IPS-NIHi11 (cell line): Measurements from ENCODE around the gene MTFR1L.
"Not testable (repeated sequence)": the region's sequence is repeated elsewhere in the genome, so short reads cannot be mapped to it uniquely, and the experiment has no call there.

ENCODE experiments used
- DNase-seq: peaks from one replicate; pipeline ENCODE4 v3.0.0; 2012; ENCODE audit warnings: mixed read lengths, low spot score

Gene MTFR1L

DNA sequence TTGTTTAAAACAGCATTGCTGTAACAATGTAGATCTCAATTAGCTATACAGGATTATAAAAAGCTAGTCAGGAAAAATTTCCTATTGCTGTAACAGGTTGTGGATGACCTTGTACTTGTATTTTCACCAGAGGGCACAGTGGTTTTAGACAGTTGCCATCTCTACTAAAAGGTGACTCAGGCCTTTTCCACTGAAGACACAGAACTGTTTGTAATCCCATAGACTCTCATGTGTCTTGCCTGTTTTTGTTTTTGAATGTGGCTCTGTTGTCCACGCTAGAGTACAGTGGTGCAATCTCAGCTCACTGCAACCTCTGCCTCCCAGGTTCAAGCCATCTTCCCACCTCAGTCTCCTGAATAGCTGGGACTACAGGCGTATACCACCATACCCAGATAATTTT, 5.9 kb downstream of the MTFR1L start:
- DNase-seq = no peak

DNA sequence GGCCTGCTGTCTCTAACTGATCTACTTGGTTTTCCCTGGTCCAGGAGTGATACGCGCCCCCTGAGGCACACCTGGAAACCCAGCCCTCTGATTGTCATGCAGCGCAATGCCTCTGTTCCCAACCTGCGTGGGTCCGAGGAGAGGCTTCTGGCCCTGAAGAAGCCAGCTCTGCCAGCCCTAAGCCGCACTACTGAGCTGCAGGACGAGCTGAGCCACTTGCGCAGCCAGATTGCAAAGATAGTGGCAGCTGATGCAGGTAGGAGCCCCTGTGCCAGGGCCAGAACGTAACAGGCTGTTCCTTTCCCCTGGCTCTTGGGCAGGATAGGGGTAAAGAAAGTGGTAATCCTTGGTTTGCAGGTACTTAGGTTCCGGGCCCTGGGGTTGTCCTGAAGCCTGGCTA, 6.8 kb downstream of the MTFR1L start:
- no peak for DNase-seq

DNA sequence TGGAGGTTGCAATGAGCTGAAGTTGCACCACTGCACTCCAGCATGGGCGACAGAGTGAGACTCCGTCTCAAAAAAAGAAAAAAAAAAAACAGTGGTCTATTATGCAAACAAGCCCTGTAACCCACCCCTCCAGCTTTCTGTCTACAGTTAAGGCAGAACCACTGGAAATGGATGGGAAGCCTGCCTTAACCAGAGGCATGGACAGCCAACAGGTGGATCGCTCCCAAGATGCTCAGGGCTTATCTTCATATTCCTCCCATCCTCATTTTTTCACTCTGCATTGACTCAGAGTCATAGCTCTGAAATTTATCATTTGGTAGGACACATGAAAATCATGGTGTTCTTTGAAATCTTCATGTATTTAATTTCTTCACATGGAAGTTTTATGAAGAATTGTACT, 8.7 kb downstream of the MTFR1L start:
- no peak for DNase-seq

DNA sequence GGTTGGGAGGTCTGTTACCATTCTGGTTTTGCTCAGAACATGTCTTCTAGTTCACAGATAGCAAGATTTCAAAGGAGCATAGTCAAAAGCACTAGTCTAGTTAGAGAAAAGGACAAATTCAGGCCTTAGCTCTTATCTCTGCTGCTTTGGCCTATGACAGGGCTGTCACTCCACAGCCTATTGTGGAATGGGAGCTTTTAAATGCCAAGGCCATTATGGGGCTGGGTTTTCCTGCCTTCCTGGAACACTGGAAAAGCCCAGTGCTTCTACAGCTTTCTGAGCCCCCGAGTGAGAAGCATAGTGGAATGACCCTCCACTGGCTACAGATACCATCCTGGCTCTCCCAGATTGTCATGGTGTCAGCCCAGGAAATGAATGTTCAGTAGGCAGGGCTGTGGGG, 9.3 kb downstream of the MTFR1L start:
- DNase-seq = no peak

DNA sequence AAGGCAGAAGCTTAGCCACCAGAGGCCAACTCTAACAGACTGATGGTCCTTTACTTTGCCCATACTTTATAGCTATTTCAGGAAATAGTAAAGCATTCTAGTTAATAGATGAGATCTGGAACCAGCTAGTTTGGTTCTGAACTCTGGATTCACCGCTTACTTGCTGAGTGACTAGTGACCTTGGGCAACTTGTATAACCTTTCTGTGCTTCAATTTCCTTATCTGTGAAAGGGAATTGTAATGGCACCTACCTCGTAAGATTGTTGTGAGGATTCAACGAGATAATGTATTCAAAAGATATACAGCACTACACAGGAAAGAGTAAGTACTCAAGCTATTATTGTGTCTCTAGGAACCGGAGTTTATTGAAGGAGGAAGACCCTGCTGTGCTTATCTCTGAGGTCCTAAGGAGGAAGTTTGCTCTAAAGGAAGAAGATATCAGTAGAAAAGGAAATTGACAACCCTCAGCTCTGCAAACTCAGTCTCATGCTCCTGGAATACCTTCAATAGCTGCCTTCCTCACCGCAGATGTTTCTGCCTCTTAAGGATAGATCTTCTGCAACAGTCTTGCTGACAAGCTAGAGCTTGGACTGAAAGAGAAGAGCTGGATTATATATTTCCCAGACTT, 11.9 kb downstream of the MTFR1L start:
- no peak for DNase-seq

DNA sequence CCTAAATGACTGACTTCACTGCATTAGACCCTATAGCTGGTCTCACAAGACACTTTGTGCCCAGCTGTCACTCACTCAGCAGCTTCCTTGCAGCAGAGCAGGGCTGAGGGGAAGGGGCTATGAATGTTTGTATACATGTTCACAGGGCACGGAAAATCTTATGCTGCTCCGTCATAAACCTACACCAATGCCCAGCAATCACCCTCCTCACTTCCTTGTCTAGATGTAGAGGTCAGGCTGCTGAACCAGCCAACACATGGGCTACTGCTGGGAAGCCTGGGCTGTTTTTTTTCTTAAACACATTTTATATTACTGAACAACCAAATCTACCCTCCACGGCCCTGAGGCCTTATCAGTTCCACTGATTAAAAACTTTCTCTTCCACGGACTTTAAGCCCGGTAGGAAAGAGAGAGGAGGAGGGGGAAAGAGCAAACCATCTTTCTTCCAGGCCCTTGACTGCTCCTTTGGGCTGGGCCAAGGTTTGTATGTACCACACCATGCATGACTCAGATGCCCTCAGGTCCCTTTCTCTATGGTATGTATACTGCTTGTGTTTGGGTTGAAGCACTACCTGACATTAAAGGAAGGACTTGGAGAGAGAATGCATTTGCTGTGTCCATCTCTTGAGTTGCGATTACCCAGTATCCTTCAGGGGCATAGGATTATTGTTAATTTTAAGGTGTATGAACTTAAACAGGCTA, 12.7 kb downstream of the MTFR1L start:
- DNase-seq = no peak

DNA sequence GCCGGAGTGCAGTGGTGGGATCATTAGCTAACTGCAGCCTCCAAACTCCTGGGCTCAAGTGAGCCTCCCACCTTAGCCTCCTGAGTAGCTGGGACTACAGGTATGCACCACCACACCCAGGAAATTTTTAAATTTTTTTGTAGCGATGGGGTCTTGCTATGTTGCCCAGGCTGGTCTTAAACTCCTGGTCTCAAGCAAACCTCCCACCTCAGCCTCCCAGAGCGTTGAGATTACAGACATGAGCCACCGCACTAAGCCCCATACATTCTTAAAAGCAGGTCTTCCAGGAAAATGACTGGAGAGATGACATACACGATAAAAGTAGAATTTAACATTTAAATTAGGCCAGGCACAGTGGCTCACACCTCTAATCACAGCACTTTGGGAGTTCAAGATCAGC, 13.4 kb downstream of the MTFR1L start:
- DNase-seq = no peak

DNA sequence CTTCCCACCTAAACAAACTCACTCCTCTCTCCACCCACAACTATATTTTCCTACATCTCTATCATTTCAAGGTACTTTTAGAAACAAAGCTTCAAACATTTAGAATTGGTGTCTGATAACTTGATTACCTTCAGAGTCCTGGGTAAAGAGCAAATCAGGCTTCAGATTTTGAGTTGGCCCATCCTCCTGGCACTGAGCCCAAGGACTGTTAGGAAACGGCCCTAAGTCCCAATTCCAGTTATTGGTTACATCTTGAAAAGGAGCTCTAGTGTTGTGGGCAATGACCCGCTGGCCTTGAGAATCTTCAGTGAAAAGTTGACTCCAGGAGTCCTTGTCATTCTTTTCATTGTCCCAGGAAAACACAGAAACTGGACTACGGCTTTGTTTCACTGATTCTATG, 15.1 kb downstream of the MTFR1L start:
- no peak for DNase-seq

DNA sequence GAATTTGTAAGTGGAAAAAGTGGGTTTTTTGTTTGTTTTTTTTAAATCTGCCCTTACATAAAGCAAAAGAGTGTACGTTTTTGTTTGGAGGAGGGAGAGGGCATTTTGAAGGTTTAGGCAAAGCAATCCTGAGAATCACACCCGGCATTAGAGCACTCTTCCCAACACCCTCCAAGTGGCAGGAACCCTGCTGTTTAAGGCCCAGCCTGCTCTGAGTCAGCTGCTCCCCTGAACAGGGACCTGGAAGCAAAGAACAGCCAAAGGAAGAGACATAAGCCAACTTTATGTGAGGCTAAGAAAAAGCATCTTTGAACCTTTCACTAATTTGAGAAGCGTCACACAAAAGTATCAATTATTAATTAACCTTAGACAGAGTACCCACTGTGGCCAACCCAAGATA, 16.9 kb downstream of the MTFR1L start:
- DNase-seq = no peak

DNA sequence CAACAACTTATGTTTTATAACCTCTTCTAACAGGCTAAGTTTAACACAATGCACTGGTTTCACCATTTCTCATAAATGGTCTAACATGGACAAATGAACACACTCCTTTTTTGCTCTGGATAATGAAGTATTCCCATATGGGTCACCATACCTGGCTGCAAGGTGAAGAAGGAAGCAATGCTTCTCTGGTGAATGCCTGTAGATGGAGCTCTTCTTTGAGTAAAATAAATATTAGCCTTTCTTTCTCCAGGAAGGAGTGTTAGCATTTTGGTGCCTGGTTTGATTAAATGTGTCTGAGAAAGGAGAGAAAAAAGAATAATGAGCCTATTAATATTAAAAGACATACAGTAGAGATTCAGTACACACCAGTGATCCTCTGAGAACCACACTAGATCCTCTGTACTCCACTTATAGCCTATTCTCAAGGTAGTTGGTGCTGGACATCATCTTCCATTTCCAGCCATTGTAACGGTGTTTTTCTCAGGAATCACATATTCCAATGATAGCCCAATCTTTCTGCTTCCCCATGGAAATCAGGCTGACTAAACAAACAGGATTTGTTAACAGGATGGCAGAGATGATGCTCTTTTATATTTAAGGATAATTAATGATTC, 17.6 kb downstream of the MTFR1L start:
- DNase-seq = peak; percentile 44

DNA sequence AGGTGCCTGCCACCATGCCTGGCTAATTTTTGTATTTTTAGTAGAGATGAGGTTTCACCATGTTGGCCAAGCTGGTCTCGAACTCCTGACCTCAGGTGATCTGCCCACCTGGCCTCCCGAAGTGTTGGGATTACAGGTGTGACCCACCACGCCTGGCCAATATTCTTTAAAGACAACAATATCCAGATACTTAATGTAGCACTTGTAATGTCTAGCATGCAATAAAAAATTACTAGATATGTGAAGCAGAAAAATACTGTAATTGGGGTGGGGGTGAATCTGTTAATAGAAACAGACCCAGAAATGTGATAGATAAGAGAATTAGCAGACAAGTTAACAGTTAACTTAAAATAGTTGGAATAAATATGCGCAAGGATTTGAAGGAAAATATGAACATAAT, 20.1 kb downstream of the MTFR1L start:
- DNase-seq = not testable (repeated sequence)

DNA sequence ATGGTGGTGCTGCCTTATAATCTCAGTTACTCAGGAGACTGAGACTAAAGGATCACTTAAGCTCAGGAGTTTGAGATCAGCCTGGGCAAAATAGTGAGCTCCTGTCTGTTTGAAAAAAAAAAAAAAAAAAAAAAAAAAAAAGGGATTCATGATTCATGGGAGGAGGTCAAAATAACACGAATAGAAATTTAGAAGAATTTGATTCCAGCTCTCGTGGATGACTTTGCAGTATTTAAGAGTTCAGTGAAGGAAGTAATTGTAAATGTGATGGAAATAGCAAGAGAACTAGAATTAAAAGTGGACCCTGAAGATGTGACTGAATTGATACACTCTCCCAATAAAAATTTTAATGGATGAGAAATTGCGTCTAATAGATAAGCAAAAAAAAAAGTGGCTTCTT, 23.7 kb downstream of the MTFR1L start:
- DNase-seq = no peak

DNA sequence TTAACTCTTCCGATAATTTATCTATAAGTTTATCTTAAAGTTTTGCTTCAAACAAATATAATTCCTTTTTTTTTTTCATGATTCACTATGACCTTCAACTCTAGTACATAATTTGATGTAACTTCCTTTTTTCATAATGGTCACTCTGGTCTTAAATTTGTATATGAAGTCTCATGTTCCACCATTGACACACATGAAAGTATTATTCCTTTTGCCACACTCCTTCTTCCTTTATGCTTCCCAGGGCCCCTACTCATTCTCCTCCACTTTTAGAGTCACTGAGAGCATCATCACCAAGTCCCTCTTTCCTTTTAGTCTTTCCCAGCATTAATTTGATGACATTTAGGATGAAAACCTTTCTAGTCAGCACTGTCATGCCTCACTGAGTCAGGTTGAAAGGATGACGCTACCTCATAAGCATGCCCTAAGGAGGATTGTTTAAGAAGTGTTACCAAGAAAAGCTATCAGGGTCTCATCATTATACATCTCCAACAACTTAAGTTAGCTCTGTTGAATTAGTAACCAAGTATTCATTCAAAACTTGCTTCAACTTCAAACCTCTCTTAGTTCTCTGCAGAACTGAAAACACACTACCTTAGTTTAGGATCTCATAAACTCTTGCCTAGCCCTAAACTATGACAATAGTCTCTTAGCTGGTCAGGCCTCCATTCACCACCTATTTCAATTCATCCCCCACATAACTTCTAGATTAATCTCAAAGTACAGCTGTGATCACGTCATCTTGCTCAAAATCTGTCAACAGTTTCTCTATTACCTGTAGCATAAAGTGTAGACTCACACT, 25.0 kb downstream of the MTFR1L start:
- no peak for DNase-seq

DNA sequence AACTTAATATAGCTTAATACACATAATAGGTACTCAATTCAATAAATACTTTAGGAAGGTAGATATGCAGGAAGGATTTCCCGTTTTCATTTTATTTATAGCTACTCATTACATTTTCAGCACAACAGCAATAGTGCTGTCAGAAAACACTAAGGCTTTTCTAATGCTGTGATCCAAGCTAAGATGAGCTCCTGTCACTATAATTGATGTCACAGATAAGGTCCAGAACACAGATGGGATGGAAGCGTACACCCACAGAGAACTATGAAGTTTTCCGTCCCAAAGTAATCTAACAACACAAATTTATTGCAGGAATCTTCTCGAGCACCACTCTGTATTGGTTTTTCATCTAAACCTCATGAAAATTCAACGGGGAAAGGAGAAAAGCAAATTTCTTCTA, 25.9 kb downstream of the MTFR1L start:
- DNase-seq = no peak

DNA sequence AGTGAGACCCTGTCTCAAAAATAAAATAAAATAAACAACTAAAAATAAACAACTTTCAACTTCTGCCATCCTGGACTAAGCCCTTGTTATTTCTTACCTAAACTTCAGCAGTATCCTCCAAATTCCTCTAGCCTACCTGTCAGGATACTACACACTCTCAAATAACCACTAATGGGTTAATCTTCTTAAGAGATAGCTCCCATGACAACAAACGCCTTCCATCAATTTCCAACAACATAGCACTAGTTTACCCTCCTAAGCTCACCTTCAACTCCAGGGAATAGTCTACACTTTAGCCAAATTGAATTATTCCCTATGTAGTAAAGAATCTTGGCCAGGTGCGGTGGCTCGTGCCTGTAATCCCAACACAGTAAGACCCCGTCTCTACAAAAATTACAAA, 28.2 kb downstream of the MTFR1L start:
- DNase-seq = no peak

DNA sequence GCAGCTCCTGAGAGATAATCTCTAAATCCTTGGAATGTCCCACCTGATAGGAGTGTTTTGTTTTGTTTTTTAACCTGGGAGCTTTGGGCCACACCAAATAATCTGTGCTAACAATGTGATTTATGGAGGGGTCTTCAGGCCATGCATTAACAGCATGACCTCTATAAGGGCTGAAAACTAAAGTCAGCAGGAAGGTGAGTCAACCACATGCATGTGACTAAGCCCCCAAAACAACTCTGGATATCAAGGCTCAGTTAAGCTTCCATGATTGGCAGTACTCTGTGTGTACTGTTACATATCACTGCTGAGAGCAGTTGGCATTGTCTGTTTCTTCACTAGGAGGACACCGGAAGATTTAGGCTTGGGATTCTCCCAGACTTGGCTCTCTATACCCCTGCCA, 28.8 kb downstream of the MTFR1L start:
- no peak for DNase-seq

DNA sequence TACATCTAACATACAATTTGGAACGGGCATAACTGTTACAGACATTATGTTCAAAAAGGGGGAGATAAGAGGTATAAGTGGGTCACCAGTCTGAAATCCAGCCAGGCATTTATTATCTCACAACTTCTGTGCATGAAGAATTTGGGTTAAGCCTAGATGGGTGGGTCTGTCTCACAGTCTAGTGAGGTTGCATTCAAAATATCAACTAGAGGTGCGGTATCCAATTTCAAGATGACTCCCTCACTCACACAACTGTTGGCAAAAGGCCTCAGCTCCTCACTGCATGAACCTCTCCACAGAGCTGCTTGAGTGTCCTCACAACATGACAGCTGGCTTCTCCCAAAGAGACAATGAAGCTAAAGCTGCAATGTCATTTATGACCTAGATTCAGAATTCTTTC, 34.8 kb downstream of the MTFR1L start:
- DNase-seq = no peak

DNA sequence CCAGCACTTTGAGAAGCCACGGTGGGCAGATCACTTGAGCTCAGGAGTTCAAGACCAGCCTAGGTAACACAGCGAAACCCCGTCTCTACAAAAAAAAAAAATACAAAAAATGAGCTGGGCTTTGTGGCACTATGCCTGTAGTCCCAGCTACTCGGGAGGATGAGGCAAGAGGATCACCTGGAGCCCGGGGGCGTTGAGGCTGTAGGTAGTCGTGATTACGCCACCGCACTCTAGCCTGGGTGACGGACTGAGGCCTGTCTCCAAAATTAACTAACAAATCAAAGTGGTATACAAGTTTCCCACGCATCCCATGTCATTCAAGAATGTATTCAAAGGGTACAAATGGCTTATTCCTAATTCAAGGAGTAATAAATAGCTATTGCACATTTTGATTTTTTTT, 37.1 kb downstream of the MTFR1L start:
- no peak for DNase-seq

DNA sequence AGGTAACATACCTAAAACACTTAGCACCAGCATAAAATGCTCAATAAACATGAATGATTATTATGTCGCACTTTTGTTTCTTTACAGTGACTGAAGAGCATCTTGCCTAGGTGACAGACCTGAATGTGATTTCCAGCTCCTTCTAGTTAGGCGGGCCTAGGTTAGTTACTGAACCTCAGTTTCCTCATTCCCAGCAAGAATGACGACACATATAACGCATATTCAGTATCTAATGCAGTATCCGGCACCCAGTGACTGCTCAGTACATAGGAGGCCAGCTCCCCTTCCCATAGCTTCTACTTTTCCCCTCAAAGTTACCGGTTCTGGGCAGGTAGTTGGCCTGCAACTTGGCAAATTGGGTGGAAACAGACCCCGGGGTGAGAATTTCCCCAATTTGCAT, 38.7 kb downstream of the MTFR1L start:
- no peak for DNase-seq

DNA sequence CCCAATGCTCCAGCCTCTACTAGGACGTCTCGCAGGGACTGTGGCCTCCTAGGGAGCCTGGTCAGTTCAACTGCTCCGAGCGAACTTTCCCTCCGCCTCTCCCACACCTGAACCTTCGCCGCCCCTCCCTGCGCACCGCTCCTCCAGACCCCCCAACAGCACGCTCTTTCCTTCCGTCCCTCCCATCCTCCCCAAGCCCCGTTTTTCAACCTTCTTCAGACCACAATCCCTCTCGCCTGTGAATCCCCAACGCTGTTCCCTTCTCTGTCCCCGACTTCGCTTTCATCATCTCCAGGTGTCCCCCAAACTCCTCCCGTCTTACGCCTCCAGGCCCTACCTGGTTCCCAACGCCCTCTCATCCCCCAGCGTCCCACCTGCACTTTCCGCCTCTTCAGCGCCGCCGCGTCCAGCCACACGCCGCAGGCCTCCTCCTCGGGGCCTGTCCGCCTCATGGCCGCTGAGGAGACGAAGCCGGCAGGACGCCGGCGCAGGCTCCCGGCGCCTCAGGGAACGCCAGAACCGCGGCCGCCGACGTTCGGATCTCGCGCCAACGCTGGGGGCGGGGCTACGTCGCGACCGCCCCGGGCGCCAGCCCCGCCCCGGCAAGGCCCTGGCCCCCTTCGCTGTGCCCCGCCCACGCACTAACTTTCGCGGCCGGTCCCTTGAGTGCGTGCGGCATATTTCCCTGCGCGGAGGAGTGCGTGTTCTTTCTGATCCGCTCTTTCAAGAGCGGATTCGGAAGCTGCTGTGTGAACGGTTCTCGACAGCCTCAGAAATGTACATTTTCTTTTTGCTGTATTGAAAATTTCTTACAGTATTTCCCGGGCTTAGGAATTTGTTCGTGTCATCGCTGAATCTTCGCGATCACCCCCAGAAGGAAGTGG, 39.4 kb downstream of the MTFR1L start, which contains the start of gene AUNIP:
TSS of gene AUNIP (minus strand) at position 552 of the 884 bp plus-strand sequence. CDS start at position 452, 100 bp downstream.
- peak; percentile 99 for DNase-seq
